Calu3 (cell line): ENCODE data around the gene HRG. TPM values are rescaled to one million over a fixed set of nuclear protein-coding genes. Genes with fewer than 3 reads are reported as not detected.

ENCODE experiments used
- BruUV-seq: library from RNA; stranded (reverse); fragments of 400-500 nt; replicated peaks from 2 replicates; lab custom pipeline; 2021; lab: Mats Ljungman, UMichigan
- CTCF ChIA-PET: fragments of 300-600 bp; sonication (Branson Sonifier 250); formaldehyde crosslinking; loops from one replicate; lab custom pipeline; 2022; ENCODE audit warnings: antibody characterized with exemption; lab: Charles Lee
- DNase-seq: peaks from one replicate; pipeline ENCODE4 v3.0.0; 2022
- H3K27ac Mint-ChIP-seq: one replicate; pipeline ENCODE4 v1.8.0; 2022; ENCODE audit warnings: mixed read lengths; ENCODE audit not compliant: unreplicated experiment
- H3K27me3 Mint-ChIP-seq: one replicate; pipeline ENCODE4 v1.8.0; 2022; ENCODE audit warnings: mixed read lengths; ENCODE audit not compliant: unreplicated experiment
- H3K36me3 Mint-ChIP-seq: one replicate; pipeline ENCODE4 v1.8.0; 2022; ENCODE audit warnings: mild to moderate bottlenecking, moderate library complexity, mixed read lengths; ENCODE audit not compliant: insufficient read depth, unreplicated experiment
- H3K4me1 Mint-ChIP-seq: one replicate; pipeline ENCODE4 v1.8.0; 2022; ENCODE audit warnings: mild to moderate bottlenecking, low read depth, mixed read lengths; ENCODE audit not compliant: unreplicated experiment
- H3K4me3 Mint-ChIP-seq: one replicate; pipeline ENCODE4 v1.8.0; 2022; ENCODE audit warnings: mild to moderate bottlenecking, low read depth, moderate library complexity, mixed read lengths; ENCODE audit not compliant: unreplicated experiment
- H3K9me3 Mint-ChIP-seq: one replicate; pipeline ENCODE4 v1.8.0; 2022; ENCODE audit warnings: low read depth, mixed read lengths; ENCODE audit not compliant: unreplicated experiment
- CTCF ChIP-seq: fragments of 200-600 bp; IDR thresholded peaks from one replicate; pipeline ENCODE4 v1.8.0; 2022; ENCODE audit warnings: antibody characterized with exemption; ENCODE audit not compliant: unreplicated experiment
- intact Hi-C: fragments of 100-400 bp; cut with micrococcal nuclease; formaldehyde crosslinking; loops from one replicate; pipeline ENCODE4 v1.10.0; 2022; ENCODE audit not compliant: unreplicated experiment
- total RNA-seq: library from RNA; stranded (reverse); gene quantifications from 2 replicates; pipeline ENCODE4 v1.2.3, GENCODE V29; 2022

HRG gene
- total RNA-seq, 1 experiment from 2014 or later, result 0.40 TPM

- Mint-ChIP-seq H3K9me3 (no peaks in the 10 kb centered on the region), H3K36me3 (peaks cover 5% of the 10 kb centered on the region), H3K4me3 (no peak overlapping the region), H3K4me1 (peaks cover 27% of the 10 kb centered on the region), H3K27me3 (no peaks in the 10 kb centered on the region), H3K27ac (no peak overlapping the region)
- intact Hi-C loops, result loop anchor here (10.0 kb wide), 2 partner anchors 166 to 634 kb away; partner anchors contain the start of gene EIF4A2
- no peak for DNase-seq
- no peak for TF ChIP-seq CTCF
- BruUV-seq, result no TSS peak
- CTCF ChIA-PET, result interaction anchor here (1.8 to 2.0 kb wide), 4 partner anchors 13 to 134 kb away, joined by 5 to 24 read pairs (median 9); no protein-coding TSS in a partner anchor
Observed at GRCh38 chr3:186618318-186618938, 47.4 kb upstream of the HRG start.

- H3K36me3 Mint-ChIP-seq, result peaks cover 5% of the 10 kb centered on the region
- no peak for TF ChIP-seq CTCF
- H3K27ac Mint-ChIP-seq, result no peak overlapping the region
- CTCF ChIA-PET, result interaction anchor here (0.6 to 0.9 kb wide), 2 partner anchors 50 to 308 kb away, joined by 3 to 4 read pairs; partner anchors contain the start of gene DNAJB11
- no peaks in the 10 kb centered on the region for H3K27me3 Mint-ChIP-seq
- DNase-seq, result no peak
- no TSS peak for BruUV-seq
- peaks cover 24% of the 10 kb centered on the region for H3K4me1 Mint-ChIP-seq
- intact Hi-C loops, result loop anchor here (10.0 kb wide), 2 partner anchors 165 to 635 kb away; partner anchors contain the start of gene EIF4A2
- no peak overlapping the region for H3K4me3 Mint-ChIP-seq
- no peaks in the 10 kb centered on the region for H3K9me3 Mint-ChIP-seq
Observed at GRCh38 chr3:186619787-186620212, 46.0 kb upstream of the HRG start.

- intact Hi-C loops, result no loop called here
- peaks cover 18% of the 10 kb centered on the region for H3K4me1 Mint-ChIP-seq
Observed at GRCh38 chr3:186620213-186621092, 45.4 kb upstream of the HRG start.

More at GRCh38 chr3:186620213-186621092, 45.4 kb upstream of the HRG start:
- no peaks in the 10 kb centered on the region for H3K9me3 Mint-ChIP-seq
- H3K27ac Mint-ChIP-seq, result no peak overlapping the region
- no TSS peak for BruUV-seq
- CTCF ChIA-PET, result interaction anchor here (0.7 to 0.9 kb wide), 3 partner anchors 50 to 362 kb away, joined by 4 read pairs; partner anchors contain the start of gene DNAJB11
- TF ChIP-seq CTCF, result no peak
- no peak overlapping the region for H3K4me3 Mint-ChIP-seq
- no peak for DNase-seq
- H3K27me3 Mint-ChIP-seq, result no peaks in the 10 kb centered on the region
- peaks cover 5% of the 10 kb centered on the region for H3K36me3 Mint-ChIP-seq
